OCI-M2 (cell line): ENCODE measurements around the gene MON2.
"Not testable (repeated sequence)": the region's sequence is repeated elsewhere in the genome, so short reads cannot be mapped to it uniquely, and the experiment has no call there.

ENCODE experiments used
- DNase-seq: peaks from one replicate; lab custom pipeline; 2025; ENCODE audit not compliant: unreplicated experiment; lab: John Stamatoyannopoulos, UW

Gene MON2

DNA sequence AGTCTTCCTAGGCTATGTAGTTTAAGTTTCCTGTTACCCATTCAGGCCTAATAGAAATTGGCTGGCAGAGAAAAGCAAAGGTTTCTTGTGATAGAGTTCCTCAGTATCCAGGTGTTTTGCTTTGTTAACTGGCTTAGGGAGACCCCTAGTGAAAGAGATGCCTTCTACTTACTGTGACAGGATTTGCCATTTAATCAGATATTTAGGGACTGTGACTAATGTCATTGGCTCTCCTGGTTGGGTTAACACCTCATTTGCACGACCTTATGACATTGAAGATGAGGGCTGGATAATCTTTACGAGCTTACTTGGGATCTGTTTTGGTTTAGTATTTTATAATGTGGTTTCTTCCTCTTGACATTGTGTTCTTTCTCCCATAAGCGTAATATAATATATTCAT lies 5.8 kb downstream of the MON2 start:
- no peak for DNase-seq

DNA sequence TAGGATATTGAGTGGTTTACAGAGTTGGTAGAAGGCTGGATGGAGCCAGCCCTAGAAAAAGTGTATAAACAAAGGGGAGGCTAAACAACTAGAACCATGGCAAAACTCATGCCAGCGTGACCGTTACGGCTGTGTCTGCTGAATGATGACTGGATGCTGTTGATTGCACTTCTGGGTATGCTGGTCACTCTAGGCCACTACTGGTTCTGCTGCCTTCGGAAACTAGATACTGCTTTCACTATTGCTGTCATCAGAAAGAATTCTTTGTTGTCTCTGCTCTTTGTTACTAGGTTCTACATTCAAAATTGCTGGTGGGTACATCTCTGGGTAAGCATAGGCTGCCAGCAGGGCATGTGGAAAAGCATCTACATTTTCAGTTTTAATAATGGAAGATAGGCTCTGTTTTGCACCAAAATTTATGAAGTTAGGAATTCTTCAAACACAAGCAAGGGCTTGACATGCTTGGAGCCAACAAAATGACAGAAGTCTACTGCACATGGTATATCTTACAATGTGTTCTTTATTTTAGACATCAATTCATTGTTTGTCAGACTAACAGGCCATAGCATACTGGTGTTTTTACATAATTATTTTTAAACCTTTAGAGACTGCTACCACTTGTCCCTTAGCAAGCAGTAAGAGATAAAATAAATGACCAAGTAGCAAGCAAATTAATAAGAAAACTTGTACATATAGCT lies 15.4 kb downstream of the MON2 start:
- DNase-seq: no peak

DNA sequence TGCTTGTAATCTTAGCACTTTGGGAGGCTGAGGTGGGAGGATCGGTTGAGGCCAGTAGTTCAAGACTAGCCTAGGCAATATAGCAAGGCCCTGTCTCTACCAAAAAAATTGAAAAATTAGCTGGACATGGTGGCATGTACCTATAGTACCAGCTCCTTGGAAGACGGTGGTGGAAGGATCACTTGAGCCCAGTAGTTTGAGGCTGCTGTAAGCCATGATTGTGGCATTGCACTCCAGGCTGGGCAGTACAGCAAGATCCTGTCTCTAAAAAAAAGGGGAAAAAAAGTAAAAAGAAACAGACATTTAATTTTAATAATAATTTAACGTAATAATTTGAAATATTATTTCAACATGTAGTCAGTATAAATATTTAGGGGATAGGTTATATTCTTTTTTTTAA lies 16.1 kb downstream of the MON2 start:
- no peak for DNase-seq

DNA sequence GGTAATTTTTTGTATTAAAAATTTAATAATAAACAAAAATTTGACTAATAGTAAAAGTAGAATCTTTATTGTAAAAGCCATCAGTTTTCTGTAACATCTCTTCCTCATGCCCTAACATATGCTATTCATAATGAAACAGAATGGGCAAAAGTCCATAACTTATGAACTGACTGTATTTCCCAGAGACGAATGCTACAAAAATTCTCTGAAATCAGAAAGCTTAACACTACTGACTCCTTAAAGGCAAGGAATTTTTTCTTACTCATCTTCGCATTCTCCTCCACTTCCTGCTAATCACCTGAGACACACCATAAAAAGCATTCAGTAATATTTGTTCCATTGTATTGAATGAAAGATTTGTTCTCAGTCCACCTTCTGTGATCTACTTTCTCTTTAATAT lies 17.6 kb downstream of the MON2 start:
- no peak for DNase-seq

DNA sequence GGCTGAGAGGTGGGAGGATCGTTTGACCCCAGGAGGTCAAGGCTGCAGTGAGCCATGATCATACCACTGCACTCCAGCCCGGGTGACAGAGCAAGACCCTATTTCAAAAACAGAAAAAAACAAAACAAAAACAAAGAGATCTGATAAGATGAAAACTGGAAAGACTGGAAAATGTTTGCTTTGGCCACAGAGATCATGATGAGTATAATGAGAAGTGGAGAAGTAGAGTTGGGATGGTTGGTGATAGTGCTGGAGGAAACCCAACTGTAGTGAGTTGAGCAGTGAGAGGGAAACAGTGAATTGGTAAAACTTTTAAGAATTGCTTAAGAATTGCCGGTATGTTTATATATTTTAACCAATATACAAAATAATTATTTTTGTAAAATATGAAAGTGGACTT lies 39.2 kb downstream of the MON2 start:
- DNase-seq: no peak

DNA sequence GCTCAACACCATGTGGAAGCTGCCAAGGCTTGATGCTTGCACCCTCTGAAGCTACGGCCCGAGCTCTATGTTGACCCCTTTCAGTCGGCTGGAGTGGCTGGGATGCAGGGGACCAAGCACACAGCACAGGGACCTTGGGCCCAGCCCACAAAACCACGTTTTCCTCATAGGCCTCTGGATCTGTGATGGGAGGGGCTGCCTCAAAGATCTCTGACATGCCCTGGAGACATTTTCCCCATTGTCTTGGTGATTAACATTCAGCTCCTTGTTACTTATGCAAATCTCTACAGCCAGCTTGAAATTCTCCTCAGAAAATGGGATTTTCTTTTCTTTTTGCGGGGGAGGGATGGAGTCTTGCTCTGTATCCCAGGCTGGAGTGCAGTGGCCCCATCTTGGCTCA lies 46.3 kb downstream of the MON2 start:
- no peak for DNase-seq

DNA sequence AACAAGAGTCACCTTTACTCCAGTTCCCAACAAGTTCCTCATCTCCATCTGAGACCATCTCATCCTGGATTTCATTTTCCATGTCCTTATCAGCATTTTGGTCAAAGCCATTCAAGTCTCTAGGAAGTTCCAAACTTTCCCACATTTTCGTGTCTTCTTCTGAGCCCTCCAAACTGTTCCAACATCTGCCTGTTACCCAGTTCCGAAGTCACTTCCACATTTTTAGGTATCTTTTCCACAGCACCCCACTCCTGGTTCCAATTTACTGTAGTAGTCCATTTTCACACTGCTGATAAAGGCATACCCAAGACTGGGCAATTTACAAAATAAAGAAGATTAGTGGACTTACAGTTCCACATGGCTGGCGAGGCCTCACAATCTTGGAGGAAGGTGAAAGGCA lies 47.5 kb downstream of the MON2 start:
- not testable (repeated sequence) for DNase-seq

DNA sequence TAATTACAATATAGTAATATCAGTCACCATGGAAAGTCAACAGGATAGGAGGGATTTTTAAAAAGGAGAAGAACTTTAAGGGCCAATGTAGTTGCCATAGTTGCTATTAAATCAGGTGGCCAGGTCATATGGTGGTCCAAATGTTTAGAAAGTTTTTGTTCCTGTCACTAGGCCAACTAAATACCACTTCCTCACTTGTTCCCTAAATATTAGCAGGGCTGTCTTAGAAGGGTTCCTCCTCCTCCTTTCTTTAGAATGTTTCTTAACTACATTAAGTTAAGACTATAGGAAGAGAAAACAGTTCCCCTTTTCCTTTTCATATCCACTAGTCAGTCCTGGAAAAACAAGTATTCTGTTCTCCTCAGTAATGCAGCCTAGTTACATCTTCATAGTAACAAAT lies 50.3 kb downstream of the MON2 start:
- DNase-seq: no peak

DNA sequence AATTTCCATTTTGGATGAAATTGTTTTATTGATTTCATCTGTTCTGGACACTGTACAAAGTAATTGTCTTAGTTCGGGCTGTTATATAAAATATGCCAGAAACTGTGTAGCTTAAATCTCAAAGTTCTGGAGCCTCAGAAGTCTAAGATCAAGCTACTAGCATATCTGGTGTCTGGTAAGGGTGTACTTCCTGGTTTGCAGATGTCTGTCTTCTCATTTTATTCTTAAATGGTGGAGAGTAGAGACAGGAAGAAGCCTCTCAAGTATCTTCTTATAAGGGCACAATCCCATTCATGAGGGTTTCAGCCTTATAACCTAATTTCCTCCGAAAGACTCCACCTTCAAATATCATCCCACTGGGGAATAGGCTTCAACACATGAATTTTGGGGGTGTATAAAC lies 51.3 kb downstream of the MON2 start:
- DNase-seq: no peak

DNA sequence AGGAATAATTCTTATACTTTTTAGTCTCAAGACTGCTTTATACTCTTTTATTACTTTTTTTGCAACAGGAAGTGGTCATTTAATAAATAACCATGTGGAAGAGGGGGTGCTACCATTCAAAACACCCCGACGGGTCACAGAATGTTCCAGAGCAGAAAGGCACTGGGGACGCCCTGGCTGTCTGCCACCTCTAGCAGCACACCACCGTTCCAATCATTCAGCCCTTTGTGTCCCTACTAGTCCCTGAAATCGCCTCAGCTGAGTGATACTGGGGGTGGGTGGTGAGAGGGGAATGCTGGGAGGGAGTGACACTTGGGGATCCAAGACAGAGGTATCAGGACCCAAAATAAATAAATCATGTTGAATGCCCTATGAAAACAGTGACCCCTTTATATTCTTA lies 52.4 kb downstream of the MON2 start:
- DNase-seq: no peak

DNA sequence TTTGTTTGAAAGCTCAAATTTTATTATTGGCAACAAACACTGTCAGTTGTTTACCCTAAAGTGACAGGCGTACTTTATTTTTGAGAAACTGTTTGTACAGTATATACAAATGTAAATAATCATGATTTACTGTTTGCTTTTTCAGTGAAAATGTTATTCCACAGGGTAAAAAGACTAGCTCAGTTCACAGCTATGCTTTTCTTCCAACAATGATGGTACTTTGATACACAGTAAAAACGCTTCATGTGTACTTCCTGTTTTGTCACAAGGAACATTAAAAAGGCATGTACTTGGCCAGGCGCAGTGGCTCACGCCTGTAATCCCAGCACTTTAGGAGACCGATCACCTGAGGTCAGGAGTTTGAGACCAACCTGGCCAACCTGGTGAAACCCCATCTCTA lies 53.7 kb downstream of the MON2 start:
- no peak for DNase-seq

DNA sequence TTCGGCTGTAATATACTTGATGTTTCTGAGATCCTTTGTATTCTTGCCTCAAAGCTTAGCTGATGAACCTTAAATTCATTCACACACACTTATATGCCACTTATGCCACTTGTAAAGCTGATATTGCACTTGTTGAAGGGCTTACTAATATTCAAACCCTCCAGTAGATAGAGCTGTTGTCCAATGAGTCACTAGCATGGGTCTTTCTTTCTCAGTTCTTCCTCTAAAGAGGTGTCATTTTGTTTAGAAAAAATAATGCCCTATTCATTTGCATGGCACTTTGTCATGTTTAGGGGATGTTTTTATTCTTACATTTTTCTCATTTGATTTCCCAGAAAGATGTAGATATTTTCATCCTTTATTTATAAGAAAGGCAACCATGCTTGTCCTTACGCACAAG lies 56.4 kb downstream of the MON2 start:
- no peak for DNase-seq

DNA sequence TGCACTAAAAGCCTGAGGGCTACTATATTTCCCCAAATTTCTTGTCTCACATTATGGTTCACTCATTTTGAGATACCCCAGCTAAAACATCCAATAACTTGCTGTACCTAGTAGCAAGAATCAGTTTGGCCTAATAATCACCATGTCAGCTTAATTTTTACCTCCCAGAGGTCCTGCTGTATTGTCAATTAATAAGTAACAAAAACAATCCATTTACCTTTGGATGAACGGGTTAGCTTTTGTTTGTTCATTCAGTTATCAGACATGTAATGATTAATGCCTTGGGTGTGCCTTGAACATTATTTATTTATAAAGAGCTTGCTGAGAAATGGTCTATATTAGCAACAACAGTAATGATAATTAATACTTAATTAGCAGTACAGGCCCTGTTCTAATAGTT lies 57.0 kb downstream of the MON2 start:
- no peak for DNase-seq

DNA sequence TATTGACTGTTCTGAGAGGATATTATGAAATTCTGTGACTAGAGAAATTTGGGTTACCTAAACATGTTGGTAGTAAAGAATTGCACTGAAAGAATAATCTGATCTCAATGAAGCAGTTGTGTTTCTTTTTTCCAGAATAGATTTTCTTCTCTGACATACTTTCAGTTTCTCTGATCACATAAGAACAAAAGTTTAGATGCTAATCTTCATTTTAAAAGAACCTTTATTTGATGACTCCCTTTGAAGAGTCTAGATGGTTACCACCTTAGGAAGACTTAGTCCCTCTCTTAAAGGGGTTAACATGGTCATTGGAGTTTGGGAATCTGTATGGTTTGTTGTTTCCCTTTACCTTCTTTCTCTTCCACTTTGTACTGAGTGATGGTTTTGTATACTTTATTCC lies 58.6 kb downstream of the MON2 start:
- DNase-seq: no peak

DNA sequence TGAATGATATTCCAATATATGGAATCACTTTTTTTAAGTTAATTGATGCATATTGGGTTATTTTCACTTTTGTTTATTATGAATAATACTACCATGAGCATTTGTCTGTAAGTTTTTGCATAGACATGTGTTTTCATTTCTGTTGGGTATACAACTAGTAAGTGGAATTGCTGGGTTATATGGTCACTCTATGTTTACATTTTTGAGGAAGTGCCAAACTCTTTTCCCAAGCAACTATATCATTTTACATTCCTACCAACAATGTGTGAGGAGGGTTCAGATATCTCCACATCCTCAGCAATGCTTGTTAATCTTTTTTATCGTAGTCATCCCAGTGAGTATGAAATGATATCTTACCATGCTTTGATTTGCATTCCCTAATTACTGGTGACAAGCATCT lies 64.0 kb downstream of the MON2 start:
- DNase-seq: no peak

DNA sequence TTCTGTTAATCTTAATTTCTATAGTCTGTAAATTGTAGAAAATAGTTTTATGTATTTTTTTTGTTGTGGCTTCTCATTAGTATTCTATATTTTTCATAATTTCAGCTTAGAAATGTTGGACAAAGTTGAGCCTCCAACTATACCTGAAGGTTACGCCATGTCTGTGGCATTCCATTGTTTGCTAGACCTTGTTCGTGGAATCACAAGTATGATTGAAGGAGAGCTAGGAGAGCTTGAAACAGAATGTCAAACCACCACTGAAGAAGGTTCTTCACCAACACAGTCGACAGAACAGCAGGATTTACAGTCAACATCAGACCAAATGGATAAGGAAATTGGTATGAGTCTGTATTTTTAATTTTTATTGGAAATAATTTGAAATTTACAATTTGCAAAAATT lies 65.7 kb downstream of the MON2 start:
- DNase-seq: no peak

DNA sequence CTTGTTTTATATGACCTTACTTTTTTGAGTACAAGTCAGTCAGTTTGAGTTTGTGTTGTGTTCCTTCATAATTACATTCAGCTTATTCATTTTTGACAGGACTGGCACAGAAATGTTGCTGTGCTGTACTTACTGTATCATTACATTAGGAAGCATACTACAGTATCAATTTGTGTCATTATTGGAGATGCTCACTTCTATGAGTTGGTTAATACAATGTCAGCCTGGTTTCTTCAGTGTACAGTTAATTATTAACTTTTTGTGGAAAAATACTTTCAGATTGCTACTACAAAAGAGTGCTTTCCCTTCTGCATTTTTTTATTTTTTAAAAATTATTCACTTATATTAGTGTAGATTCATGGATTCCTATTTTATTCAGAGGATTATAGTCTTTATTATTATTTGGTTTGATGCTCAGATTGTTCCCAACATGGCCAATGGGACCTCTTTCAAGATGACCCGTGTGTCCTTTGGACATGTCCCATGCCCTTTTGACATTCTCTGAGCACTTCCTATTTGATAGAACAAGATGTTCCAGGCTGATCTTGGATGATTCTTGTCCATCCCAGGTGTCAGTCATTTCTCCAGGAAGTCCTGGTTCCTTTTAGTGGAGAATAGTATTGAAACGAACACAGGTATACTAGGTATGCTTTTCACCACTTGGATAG lies 66.6 kb downstream of the MON2 start:
- DNase-seq: no peak

DNA sequence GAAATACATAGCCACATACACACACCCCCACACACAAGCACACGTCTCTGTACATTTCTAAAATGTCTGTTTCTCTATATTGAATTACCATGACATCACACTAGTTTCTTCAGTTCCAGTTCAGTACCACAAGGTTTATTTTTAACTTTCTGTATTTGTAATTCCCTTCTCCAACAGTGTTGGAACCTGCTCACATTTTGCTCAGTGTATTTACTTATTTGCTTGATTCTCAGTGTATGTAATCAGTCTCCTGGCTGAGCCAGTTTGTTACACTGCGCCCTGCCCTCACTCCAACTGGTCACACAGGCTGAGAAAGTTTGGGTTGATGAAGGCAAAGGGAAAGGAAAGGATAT lies 67.1 kb downstream of the MON2 start:
- no peak for DNase-seq

DNA sequence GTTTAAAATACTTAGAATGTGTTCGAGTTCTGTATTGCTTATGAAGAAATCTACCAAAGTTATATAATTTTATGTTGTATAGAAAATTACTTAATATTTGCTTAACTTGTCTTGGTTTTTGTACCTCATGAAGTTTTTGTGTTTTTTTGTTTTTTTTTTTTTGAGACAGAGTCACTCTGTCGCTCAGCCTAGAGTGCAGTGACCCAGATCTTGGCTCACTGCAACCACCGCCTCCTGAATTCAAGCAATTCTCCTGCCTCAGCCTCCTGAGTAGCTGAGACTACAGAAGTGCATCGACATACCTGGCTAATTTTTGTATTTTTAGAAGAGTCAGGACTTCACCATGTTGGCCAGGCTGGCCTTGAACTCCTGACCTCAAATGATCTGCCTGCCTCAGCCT lies 69.9 kb downstream of the MON2 start:
- no peak for DNase-seq

DNA sequence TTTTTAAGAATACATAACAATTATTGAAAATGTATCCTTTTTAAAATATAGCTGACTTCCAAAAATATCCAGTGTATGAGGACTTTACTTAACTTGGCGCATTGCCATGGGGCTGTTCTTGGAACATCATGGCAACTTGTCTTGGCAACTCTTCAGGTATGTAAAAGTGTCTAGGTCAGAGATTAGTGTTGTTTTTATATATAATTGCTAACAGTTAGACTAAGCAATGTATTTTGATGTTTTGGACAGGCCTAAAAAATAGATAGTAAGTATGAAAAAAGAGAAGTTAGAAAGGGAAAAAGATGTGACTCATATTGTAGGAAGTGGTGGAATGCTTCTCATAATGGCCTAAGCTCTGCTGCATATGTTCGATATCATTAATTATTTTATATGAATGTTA lies 70.9 kb downstream of the MON2 start:
- no peak for DNase-seq

DNA sequence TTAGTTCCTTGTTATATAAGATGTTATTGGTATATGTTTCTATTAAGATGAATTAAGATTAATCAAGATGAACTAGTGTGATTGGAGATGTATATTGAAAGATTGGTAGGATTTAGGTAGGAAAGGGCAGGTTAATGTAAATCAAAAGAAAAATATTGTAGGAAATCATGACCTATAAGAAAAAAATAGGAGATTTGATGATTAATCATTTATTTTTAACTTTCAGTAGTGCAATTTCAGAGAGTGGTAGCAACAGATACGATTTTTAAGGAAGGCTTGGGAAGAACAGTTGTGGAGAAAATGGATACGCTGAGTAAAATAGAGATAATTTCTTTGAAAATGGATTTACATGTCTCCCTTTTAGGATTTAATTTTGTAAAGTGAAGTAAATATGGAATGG lies 73.7 kb downstream of the MON2 start:
- no peak for DNase-seq

DNA sequence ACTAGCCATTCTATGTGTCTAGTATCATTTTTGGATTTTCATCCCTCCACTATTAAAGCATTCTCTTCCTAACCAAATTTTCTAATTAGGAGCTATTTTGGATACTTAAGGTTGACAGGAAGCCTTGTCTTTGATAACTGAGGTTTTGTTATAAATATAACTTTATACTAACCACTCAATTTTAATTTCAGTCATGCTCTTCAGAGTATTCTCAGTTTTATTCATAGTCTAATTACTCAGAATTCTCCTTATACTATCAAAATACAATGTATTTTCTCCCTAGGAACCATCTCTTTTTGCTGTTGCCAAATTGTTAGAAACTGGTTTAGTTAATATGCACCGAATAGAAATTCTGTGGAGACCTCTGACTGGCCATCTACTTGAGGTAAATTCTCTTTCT lies 76.2 kb downstream of the MON2 start:
- DNase-seq: no peak

DNA sequence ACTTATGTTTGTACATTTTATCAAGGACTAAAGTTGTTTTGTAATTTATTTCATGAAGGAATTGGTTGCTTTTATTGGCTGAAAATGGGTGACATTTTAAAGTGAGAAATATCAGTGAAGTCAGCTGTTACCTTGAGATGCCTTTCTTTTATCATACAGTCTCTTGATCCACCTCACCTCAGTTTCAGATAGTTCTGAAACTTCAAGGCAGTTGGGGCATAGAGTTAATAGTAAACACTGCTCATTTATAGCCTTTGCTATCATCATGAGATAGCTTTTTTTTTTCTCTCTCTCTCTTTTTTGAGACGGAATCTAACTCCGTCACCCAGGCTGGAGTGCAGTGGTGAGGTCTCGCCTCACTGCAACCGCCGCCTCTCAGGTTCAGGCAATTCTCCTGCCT lies 76.7 kb downstream of the MON2 start:
- DNase-seq: no peak
